Neural cell (in vitro differentiated cells): Measurements from ENCODE around the gene VWF. TPM values are rescaled to one million over a fixed set of nuclear protein-coding genes. Genes with fewer than 3 reads are reported as not detected.

Experiments used
- H2AFZ ChIP-seq: fragments of 200-600, 300-800 bp; sonication (generic), shearing (Covaris generic); 2 replicates; pipeline ENCODE4 v1.6.0; 2014; ENCODE audit warnings: low read depth, mild to moderate bottlenecking, antibody characterized with exemption, low read length, moderate library complexity
- H3F3A ChIP-seq: fragments of 200-600 bp; shearing (Covaris generic); 2 replicates; pipeline ENCODE4 v1.6.1; 2016; ENCODE audit warnings: mild to moderate bottlenecking, moderate library complexity, mixed read lengths, antibody characterized with exemption, low read length; ENCODE audit not compliant: insufficient read depth, poor library complexity, severe bottlenecking
- H3K27ac ChIP-seq: fragments of 200-600, 300-800 bp; sonication (generic), shearing (Covaris generic); 2 replicates; pipeline ENCODE4 v1.5.1; 2014; ENCODE audit warnings: mild to moderate bottlenecking, low read length, moderate library complexity
- H3K27me3 ChIP-seq: fragments of 300-800, 200-600 bp; sonication (generic), shearing (Covaris generic); 2 replicates; pipeline ENCODE4 v1.6.0; 2014; ENCODE audit warnings: mild to moderate bottlenecking, low read depth, low read length, moderate library complexity; ENCODE audit not compliant: insufficient read depth
- H3K36me3 ChIP-seq: fragments of 300-800, 200-600 bp; sonication (generic), shearing (Covaris generic); 2 replicates; pipeline ENCODE4 v1.5.1; 2014; ENCODE audit warnings: mild to moderate bottlenecking, antibody characterized with exemption, low read length, moderate library complexity; ENCODE audit not compliant: insufficient read depth
- H3K4me2 ChIP-seq: fragments of 300-800, 200-600 bp; sonication (generic), shearing (Covaris generic); 2 replicates; pipeline ENCODE4 v1.6.0; 2014; ENCODE audit warnings: mild to moderate bottlenecking, low read length
- H3K4me3 ChIP-seq: fragments of 300-800, 200-600 bp; sonication (generic), shearing (Covaris generic); 2 replicates; pipeline ENCODE4 v1.5.1; 2014; ENCODE audit warnings: mild to moderate bottlenecking, low read length, moderate library complexity
- H3K79me2 ChIP-seq: fragments of 200-600 bp; shearing (Covaris generic); replicated peaks from 2 replicates; pipeline ENCODE4 v1.6.0; 2014; ENCODE audit warnings: mild to moderate bottlenecking, low read length, moderate library complexity; ENCODE audit not compliant: insufficient read depth
- H3K9ac ChIP-seq: fragments of 300-800, 200-600 bp; sonication (generic), shearing (Covaris generic); 2 replicates; pipeline ENCODE4 v1.6.1; 2016; ENCODE audit warnings: mild to moderate bottlenecking, low read length, mixed read lengths
- H3K9me2 ChIP-seq: fragments of 200-600 bp; shearing (Covaris generic); 2 replicates; pipeline ENCODE4 v1.6.1; 2016; ENCODE audit warnings: mild to moderate bottlenecking, low read length, mixed read lengths; ENCODE audit not compliant: insufficient read depth
- H3K9me3 ChIP-seq: fragments of 200-600, 300-800 bp; sonication (generic), shearing (Covaris generic); 2 replicates; pipeline ENCODE4 v1.6.1; 2016; ENCODE audit warnings: mild to moderate bottlenecking, mixed run types, low read length, moderate library complexity, mixed read lengths
- H4K20me1 ChIP-seq: fragments of 200-600 bp; shearing (Covaris generic); 2 replicates; pipeline ENCODE4 v1.6.1; 2016; ENCODE audit warnings: mild to moderate bottlenecking, mixed run types; ENCODE audit not compliant: insufficient read depth
- CTCF ChIP-seq: fragments of 450-650 bp; IDR thresholded peaks from 2 replicates; pipeline ENCODE4 v1.5.1; 2014; ENCODE audit warnings: antibody characterized with exemption, mild to moderate bottlenecking, moderate library complexity; ENCODE audit not compliant: poor library complexity, severe bottlenecking
- EP300 ChIP-seq: fragments of 450-650 bp; conservative IDR thresholded peaks from 2 replicates; pipeline ENCODE4 v1.6.1; 2014; ENCODE audit warnings: antibody characterized with exemption, mild to moderate bottlenecking, moderate library complexity; ENCODE audit not compliant: poor library complexity, severe bottlenecking
- EZH2 ChIP-seq: fragments of 200-600, 300-800 bp; shearing (Covaris generic), sonication (generic); IDR thresholded peaks from 2 replicates; pipeline ENCODE4 v1.6.1; 2014; ENCODE audit warnings: antibody characterized with exemption, low read length, borderline replicate concordance, mild to moderate bottlenecking; ENCODE audit not compliant: insufficient read depth, poor library complexity, severe bottlenecking
- MXI1 ChIP-seq: fragments of 450-650 bp; conservative IDR thresholded peaks from 2 replicates; pipeline ENCODE4 v1.6.1; 2014; ENCODE audit warnings: antibody characterized with exemption, mild to moderate bottlenecking; ENCODE audit not compliant: poor library complexity, severe bottlenecking
- POLR2AphosphoS5 ChIP-seq: IDR thresholded peaks from 2 replicates; pipeline ENCODE4 v1.6.1; 2012
- RAD21 ChIP-seq: fragments of 450-650 bp; conservative IDR thresholded peaks from 2 replicates; pipeline ENCODE4 v1.6.1; 2014; ENCODE audit warnings: antibody characterized with exemption, mild to moderate bottlenecking, moderate library complexity
- SMC3 ChIP-seq: fragments of 450-650 bp; conservative IDR thresholded peaks from 2 replicates; pipeline ENCODE4 v1.6.1; 2014; ENCODE audit warnings: antibody characterized with exemption, mild to moderate bottlenecking, moderate library complexity; ENCODE audit not compliant: poor library complexity
- TAF1 ChIP-seq: IDR thresholded peaks from 2 replicates; pipeline ENCODE4 v1.6.1; 2012; ENCODE audit warnings: low read depth
- polyA plus RNA-seq: library from polyadenylated mRNA; depleted of rRNA; stranded (reverse); fragments of >200 nt; gene quantifications from 2 replicates; pipeline ENCODE4 v1.2.3, GENCODE V29; 2014
- TF ChIP-seq, protein P1 (sequence below): IDR thresholded peaks from 2 replicates; pipeline ENCODE4 v1.6.1; 2012; ENCODE audit warnings: borderline replicate concordance

Gene VWF
- polyA plus RNA-seq, 1 donor from 2014 or later, result not detected

GRCh38 chr12:5964913-5965900 is 159.3 kb downstream of the VWF start:
- Histone ChIP-seq H3K27ac (no peak overlapping the region), H3K9ac (no peak overlapping the region), H3F3A (no peaks in the 10 kb centered on the region), H3K9me2 (no peaks in the 10 kb centered on the region), H3K4me2 (no peak overlapping the region), H3K27me3 (no peaks in the 10 kb centered on the region), H3K79me2 (no peaks in the 10 kb centered on the region), H3K9me3 (no peaks in the 10 kb centered on the region), H3K4me3 (no peak overlapping the region), H3K36me3 (no peaks in the 10 kb centered on the region), H2AFZ (no peak overlapping the region), H4K20me1 (no peaks in the 10 kb centered on the region)
- TF ChIP-seq CTCF (no peak), EP300 (no peak), POLR2AphosphoS5 (no peak), RAD21 (no peak), MXI1 (no peak), EZH2 (no peak), TAF1 (no peak), SMC3 (no peak)
- TF ChIP-seq, protein P1, sequence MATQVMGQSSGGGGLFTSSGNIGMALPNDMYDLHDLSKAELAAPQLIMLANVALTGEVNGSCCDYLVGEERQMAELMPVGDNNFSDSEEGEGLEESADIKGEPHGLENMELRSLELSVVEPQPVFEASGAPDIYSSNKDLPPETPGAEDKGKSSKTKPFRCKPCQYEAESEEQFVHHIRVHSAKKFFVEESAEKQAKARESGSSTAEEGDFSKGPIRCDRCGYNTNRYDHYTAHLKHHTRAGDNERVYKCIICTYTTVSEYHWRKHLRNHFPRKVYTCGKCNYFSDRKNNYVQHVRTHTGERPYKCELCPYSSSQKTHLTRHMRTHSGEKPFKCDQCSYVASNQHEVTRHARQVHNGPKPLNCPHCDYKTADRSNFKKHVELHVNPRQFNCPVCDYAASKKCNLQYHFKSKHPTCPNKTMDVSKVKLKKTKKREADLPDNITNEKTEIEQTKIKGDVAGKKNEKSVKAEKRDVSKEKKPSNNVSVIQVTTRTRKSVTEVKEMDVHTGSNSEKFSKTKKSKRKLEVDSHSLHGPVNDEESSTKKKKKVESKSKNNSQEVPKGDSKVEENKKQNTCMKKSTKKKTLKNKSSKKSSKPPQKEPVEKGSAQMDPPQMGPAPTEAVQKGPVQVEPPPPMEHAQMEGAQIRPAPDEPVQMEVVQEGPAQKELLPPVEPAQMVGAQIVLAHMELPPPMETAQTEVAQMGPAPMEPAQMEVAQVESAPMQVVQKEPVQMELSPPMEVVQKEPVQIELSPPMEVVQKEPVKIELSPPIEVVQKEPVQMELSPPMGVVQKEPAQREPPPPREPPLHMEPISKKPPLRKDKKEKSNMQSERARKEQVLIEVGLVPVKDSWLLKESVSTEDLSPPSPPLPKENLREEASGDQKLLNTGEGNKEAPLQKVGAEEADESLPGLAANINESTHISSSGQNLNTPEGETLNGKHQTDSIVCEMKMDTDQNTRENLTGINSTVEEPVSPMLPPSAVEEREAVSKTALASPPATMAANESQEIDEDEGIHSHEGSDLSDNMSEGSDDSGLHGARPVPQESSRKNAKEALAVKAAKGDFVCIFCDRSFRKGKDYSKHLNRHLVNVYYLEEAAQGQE, result no peak

- H3K9ac ChIP-seq, result no peak overlapping the region
- no peaks in the 10 kb centered on the region for H3K9me3 ChIP-seq
- no peaks in the 10 kb centered on the region for H3K27me3 ChIP-seq
- no peaks in the 10 kb centered on the region for H3K79me2 ChIP-seq
- H3K9me2 ChIP-seq, result no peaks in the 10 kb centered on the region
- TF ChIP-seq SMC3 (no peak), CTCF (no peak), EZH2 (no peak), MXI1 (no peak), POLR2AphosphoS5 (no peak), EP300 (no peak), TAF1 (no peak), RAD21 (no peak)
- TF ChIP-seq, protein P1, result no peak
- no peak overlapping the region for H3K4me2 ChIP-seq
- no peaks in the 10 kb centered on the region for H4K20me1 ChIP-seq
- H3F3A ChIP-seq, result no peaks in the 10 kb centered on the region
- H2AFZ ChIP-seq, result no peak overlapping the region
- H3K36me3 ChIP-seq, result no peaks in the 10 kb centered on the region
- H3K4me3 ChIP-seq, result no peak overlapping the region
- H3K27ac ChIP-seq, result no peak overlapping the region
Measured at GRCh38 chr12:5963515-5963914, 161.0 kb downstream of the VWF start.
